Activated T-cell treated with anti-CD3 and anti-CD28 coated beads, Interleukin-2, amount 50 U/mL, for 72 hours (primary cell): Measurements from ENCODE around the gene MVB12B. TPM values are rescaled to one million over a fixed set of nuclear protein-coding genes. Genes with fewer than 3 reads are reported as not detected.

Source experiments
- ATAC-seq, 2 donors: fragments of 150-1000 bp; cut with Tn5 transposase; replicated peaks in 1 of 2; 2 replicates each; pipeline ENCODE4 v1.10.0; 2021; ENCODE audit warnings: moderate library complexity in 2 of 2, mild to moderate bottlenecking in 1 of 2
- DNase-seq, 2 donors: peaks; one replicate each; pipeline ENCODE4 v3.0.0; 2021 to 2022; ENCODE audit warnings: mixed read lengths in 1 of 2
- H3K27ac Mint-ChIP-seq: one replicate; pipeline ENCODE4 v1.8.0; 2022; ENCODE audit warnings: mild to moderate bottlenecking, moderate library complexity, mixed read lengths
- H3K27me3 Mint-ChIP-seq: one replicate; pipeline ENCODE4 v1.8.0; 2022; ENCODE audit warnings: low read depth, mixed read lengths
- H3K36me3 Mint-ChIP-seq, 2 donors: one replicate each; pipeline ENCODE4 v1.8.0; 2022; ENCODE audit warnings: mixed read lengths in 2 of 2, mild to moderate bottlenecking in 1 of 2; ENCODE audit not compliant: insufficient read depth in 2 of 2
- H3K4me1 Mint-ChIP-seq: one replicate; pipeline ENCODE4 v1.8.0; 2022; ENCODE audit warnings: low read depth, mixed read lengths
- H3K4me3 Mint-ChIP-seq, 2 donors: one replicate each; pipeline ENCODE4 v1.8.0; 2022; ENCODE audit warnings: mild to moderate bottlenecking in 2 of 2, mixed read lengths in 2 of 2, moderate library complexity in 2 of 2
- H3K9me3 Mint-ChIP-seq, 2 donors: one replicate each; pipeline ENCODE4 v1.8.0; 2022; ENCODE audit warnings: mixed read lengths in 2 of 2
- total RNA-seq, 2 donors: library from RNA; stranded (reverse); gene quantifications; one replicate each; pipeline ENCODE4 v1.2.3, GENCODE V29; 2022

MVB12B gene
- total RNA-seq, 2 donors from 2014 or later, result 11.5 to 17.1 TPM

- Mint-ChIP-seq H3K4me1 (peaks cover 43% of the 10 kb centered on the region), H3K4me3 (peak overlapping the region; percentile 75 to 82), H3K27me3 (peaks cover 11% of the 10 kb centered on the region), H3K9me3 (peaks cover 0 to 2% of the 10 kb centered on the region in 2 donors), H3K36me3 (peaks cover 3% of the 10 kb centered on the region in 2 donors), H3K27ac (peak overlapping the region; percentile 52)
- DNase-seq (no peak), ATAC-seq (no peak)
Measured at GRCh38 chr9:126327714-126328185, 1.1 kb downstream of the MVB12B start.

- no peak for DNase-seq
- Mint-ChIP-seq H3K9me3 (peaks cover 0 to 2% of the 10 kb centered on the region in 2 donors), H3K4me3 (peak overlapping the region in 1 of 2 donors; percentile 82), H3K4me1 (peaks cover 43% of the 10 kb centered on the region), H3K27me3 (peaks cover 11% of the 10 kb centered on the region), H3K36me3 (peaks cover 3% of the 10 kb centered on the region in 2 donors), H3K27ac (no peak overlapping the region)
- ATAC-seq, result no peak
Measured at GRCh38 chr9:126328407-126328806, 1.8 kb downstream of the MVB12B start.

GRCh38 chr9:126329476-126330275, 3.0 kb downstream of the MVB12B start:
- ATAC-seq (peak; percentile 55 to 72), DNase-seq (peak; percentile 18 to 22)
- H3K36me3 Mint-ChIP-seq, result no peaks in the 10 kb centered on the region
- H3K4me1 Mint-ChIP-seq, result peaks cover 43% of the 10 kb centered on the region
- H3K4me3 Mint-ChIP-seq, result peak overlapping the region in 1 of 2 donors; percentile 29
- H3K9me3 Mint-ChIP-seq, result no peaks in the 10 kb centered on the region
- H3K27ac Mint-ChIP-seq, result no peak overlapping the region
- H3K27me3 Mint-ChIP-seq, result peaks cover 11% of the 10 kb centered on the region

DNA sequence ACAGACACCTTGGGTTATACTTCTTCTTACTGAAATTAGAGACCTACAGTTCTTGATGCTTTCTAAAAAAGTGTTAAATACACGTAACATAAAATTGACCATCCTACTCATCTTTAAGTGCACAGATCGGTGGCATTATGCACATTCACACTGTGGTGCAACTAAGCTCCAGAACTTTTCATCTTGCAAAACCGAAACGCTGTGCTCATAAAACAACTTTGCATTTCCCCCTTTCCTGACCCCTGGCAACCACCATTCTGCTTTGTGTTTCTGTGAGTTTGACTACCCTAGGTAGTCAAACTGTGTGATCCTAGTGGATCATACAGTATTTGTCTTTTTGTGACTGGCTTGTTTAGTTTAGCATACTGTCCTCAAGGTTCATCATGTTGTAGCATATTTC, 3.9 kb downstream of the MVB12B start:
- ATAC-seq, result no peak
- Mint-ChIP-seq H3K27ac (no peak overlapping the region), H3K27me3 (peaks cover 11% of the 10 kb centered on the region), H3K4me3 (peak overlapping the region in 1 of 2 donors; percentile 31), H3K9me3 (no peaks in the 10 kb centered on the region), H3K4me1 (peaks cover 43% of the 10 kb centered on the region), H3K36me3 (no peaks in the 10 kb centered on the region)
- DNase-seq, result no peak

GRCh38 chr9:126331964-126332748, 5.5 kb downstream of the MVB12B start:
- H3K4me1 Mint-ChIP-seq, result peaks cover 38% of the 10 kb centered on the region
- H3K27me3 Mint-ChIP-seq, result peaks cover 11% of the 10 kb centered on the region
- no peak overlapping the region for H3K27ac Mint-ChIP-seq
- no peaks in the 10 kb centered on the region for H3K9me3 Mint-ChIP-seq
- DNase-seq, result peak in 1 of 2 donors; percentile 7
- no peak overlapping the region for H3K4me3 Mint-ChIP-seq
- no peaks in the 10 kb centered on the region for H3K36me3 Mint-ChIP-seq
- ATAC-seq, result no peak

GRCh38 chr9:126334721-126335621, 8.3 kb downstream of the MVB12B start:
- H3K4me1 Mint-ChIP-seq, result peaks cover 26% of the 10 kb centered on the region
- H3K4me3 Mint-ChIP-seq, result no peak overlapping the region
- H3K27ac Mint-ChIP-seq, result no peak overlapping the region

DNA sequence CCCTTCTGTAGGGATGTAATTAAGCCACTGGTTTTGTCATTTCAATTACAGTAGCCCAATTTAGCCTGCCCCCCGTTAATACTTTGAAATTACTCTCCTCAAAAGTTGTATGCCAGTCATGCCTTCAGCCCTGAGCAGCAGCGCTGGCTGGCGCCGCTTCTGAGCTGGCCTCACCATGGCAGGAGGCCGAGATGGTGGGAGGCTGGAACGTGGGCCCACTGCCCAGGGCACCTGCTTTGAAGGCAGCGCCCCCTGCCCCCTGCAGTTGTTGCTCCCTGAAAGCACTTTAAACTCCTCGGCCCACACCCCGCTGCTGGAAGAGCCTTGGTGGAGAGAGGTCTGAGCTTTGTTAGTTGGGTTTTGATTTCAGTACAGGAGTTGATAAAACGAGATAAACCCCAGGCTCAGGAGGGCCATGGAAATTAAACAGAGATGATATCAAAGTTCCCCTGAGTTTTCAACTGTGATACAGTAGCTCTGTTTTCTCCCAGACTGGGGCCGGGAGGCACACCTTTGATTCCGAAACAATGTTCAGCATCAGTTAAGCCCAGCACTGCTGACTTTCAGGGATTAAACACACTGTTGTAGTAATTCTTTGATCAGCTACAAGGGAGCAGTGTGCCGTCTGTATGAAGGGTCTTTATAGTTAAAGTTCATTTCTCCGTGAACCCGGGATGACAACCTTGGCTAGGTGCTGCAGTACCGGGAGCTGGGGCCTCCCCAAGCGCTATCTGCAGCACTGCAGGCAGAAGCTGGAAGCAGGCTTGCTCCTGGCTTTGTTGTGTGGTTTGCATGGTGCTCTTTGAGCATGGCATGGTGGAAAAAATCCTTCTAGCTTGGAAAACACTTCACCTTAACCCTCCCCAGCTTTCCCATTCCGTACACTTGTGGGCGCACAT, 9.5 kb downstream of the MVB12B start:
- ATAC-seq (no peak), DNase-seq (no peak)
- Mint-ChIP-seq H3K9me3 (no peaks in the 10 kb centered on the region), H3K4me1 (peaks cover 18% of the 10 kb centered on the region), H3K36me3 (no peaks in the 10 kb centered on the region), H3K4me3 (no peak overlapping the region), H3K27ac (no peak overlapping the region), H3K27me3 (no peaks in the 10 kb centered on the region)

More at GRCh38 chr9:126334721-126335621, 8.3 kb downstream of the MVB12B start:
- no peak for ATAC-seq
- no peaks in the 10 kb centered on the region for H3K9me3 Mint-ChIP-seq
- no peaks in the 10 kb centered on the region for H3K27me3 Mint-ChIP-seq
- DNase-seq, result no peak
- no peaks in the 10 kb centered on the region for H3K36me3 Mint-ChIP-seq

GRCh38 chr9:126336736-126337325, 10.2 kb downstream of the MVB12B start:
- H3K27ac Mint-ChIP-seq, result no peak overlapping the region
- H3K36me3 Mint-ChIP-seq, result no peaks in the 10 kb centered on the region
- no peaks in the 10 kb centered on the region for H3K27me3 Mint-ChIP-seq
- H3K9me3 Mint-ChIP-seq, result no peaks in the 10 kb centered on the region
- H3K4me1 Mint-ChIP-seq, result peaks cover 16% of the 10 kb centered on the region
- no peak overlapping the region for H3K4me3 Mint-ChIP-seq
- ATAC-seq (no peak), DNase-seq (no peak)

GRCh38 chr9:126337729-126338372, 11.2 kb downstream of the MVB12B start:
- Mint-ChIP-seq H3K27ac (no peak overlapping the region), H3K9me3 (no peaks in the 10 kb centered on the region), H3K4me1 (peaks cover 10% of the 10 kb centered on the region), H3K27me3 (no peaks in the 10 kb centered on the region), H3K4me3 (no peak overlapping the region), H3K36me3 (no peaks in the 10 kb centered on the region)
- DNase-seq, result no peak
- ATAC-seq, result no peak

DNA sequence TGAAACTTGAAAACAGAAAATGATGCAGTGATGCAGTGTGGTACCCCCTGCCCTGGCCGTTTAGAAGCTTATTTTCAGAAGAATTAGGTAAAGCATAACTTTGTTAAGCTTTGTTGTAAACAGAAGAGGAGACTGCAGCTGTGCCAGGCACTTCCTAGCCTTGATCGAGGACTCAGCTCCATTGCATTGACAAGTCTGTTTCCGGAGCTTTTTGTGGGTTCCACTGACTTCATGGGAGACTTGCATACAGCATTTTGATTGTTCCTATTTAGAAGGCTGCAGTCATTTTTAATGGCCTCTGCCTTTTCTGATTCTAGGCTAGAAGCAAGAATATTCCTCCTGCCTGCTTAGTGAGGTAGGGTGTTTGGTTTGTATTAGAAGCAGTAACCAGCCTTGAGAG, 12.3 kb downstream of the MVB12B start:
- no peak for ATAC-seq
- H3K4me1 Mint-ChIP-seq, result peaks cover 10% of the 10 kb centered on the region
- no peak overlapping the region for H3K4me3 Mint-ChIP-seq
- H3K36me3 Mint-ChIP-seq, result no peaks in the 10 kb centered on the region
- no peaks in the 10 kb centered on the region for H3K27me3 Mint-ChIP-seq
- no peak for DNase-seq
- H3K9me3 Mint-ChIP-seq, result no peaks in the 10 kb centered on the region
- H3K27ac Mint-ChIP-seq, result no peak overlapping the region

DNA sequence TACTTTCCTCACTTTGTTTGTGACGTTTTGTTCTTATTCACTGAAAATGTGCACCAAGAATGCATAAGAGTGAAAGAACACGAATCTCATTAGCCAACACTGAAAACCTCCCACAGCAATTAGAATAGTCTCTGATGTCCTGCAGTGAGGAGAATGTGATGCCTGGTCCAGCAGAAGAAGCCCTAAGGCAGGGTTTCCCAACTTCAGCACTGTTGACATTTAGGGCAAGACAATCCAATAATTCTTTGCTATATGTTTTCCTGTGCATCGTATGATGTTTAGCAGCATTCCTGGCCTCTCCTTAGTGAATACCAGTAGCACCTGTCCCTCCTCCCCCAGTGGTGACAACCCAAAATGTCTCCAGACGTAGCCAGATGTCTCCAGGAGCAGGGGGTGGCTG, 14.8 kb downstream of the MVB12B start:
- Mint-ChIP-seq H3K27me3 (no peaks in the 10 kb centered on the region), H3K36me3 (no peaks in the 10 kb centered on the region), H3K4me1 (peaks cover 10% of the 10 kb centered on the region), H3K27ac (no peak overlapping the region), H3K9me3 (no peaks in the 10 kb centered on the region), H3K4me3 (no peak overlapping the region)
- no peak for DNase-seq
- no peak for ATAC-seq
